ENCODE data around the gene CELSR1. TPM values are rescaled to one million over a fixed set of nuclear protein-coding genes. Genes with fewer than 3 reads are reported as not detected.

The CELSR1 gene
- total RNA-seq, 1 donor, result 1.1 TPM

GRCh38 chr22:46360891-46361290, 176.5 kb downstream of the CELSR1 start:
- no peak for TF ChIP-seq CTCF (IDR thresholded peaks at IDR 0.05; ENCODE audit: insufficient read depth, low read length)
- DNase-seq (ENCODE audit: low read depth), result no peak

GRCh38 chr22:46360097-46360496, 177.3 kb downstream of the CELSR1 start:
- no peak overlapping the region for H3K4me3 ChIP-seq (ENCODE audit: low read depth, low read length)
- no peak for TF ChIP-seq CTCF (IDR thresholded peaks at IDR 0.05; ENCODE audit: insufficient read depth, low read length)
- no peak for DNase-seq (ENCODE audit: low read depth)

More at GRCh38 chr22:46360891-46361290, 176.5 kb downstream of the CELSR1 start:
- H3K4me3 ChIP-seq (ENCODE audit: low read depth, low read length), result no peak overlapping the region

- TF ChIP-seq CTCF (IDR thresholded peaks at IDR 0.05; ENCODE audit: insufficient read depth, low read length), result no peak
- no peak for DNase-seq (ENCODE audit: low read depth)
- H3K4me3 ChIP-seq (ENCODE audit: low read depth, low read length), result no peak overlapping the region
These were observed 178.1 kb downstream of the CELSR1 start for GRCh38 chr22:46359362-46359761.

GRCh38 chr22:46358766-46359165, 178.7 kb downstream of the CELSR1 start:
- H3K4me3 ChIP-seq (ENCODE audit: low read depth, low read length), result no peak overlapping the region
- TF ChIP-seq CTCF (IDR thresholded peaks at IDR 0.05; ENCODE audit: insufficient read depth, low read length), result no peak
- no peak for DNase-seq (ENCODE audit: low read depth)

GRCh38 chr22:46357711-46358520, 179.5 kb downstream of the CELSR1 start:
- H3K4me3 ChIP-seq (ENCODE audit: low read depth, low read length), result no peak overlapping the region
- no peak for TF ChIP-seq CTCF (IDR thresholded peaks at IDR 0.05; ENCODE audit: insufficient read depth, low read length)
- no peak for DNase-seq (ENCODE audit: low read depth)

GRCh38 chr22:46356496-46357480, 180.6 kb downstream of the CELSR1 start:
- no peak for TF ChIP-seq CTCF (IDR thresholded peaks at IDR 0.05; ENCODE audit: insufficient read depth, low read length)
- no peak overlapping the region for H3K4me3 ChIP-seq (ENCODE audit: low read depth, low read length)
- DNase-seq (ENCODE audit: low read depth), result no peak
